Activated naive CD8-positive, alpha-beta T cell (primary cell): Measurements from ENCODE around the gene ZNF774.
A peak's percentile ranks its signal among the peaks of the same experiment; 100 is the strongest.
"Not testable (repeated sequence)": the region's sequence is repeated elsewhere in the genome, so short reads cannot be mapped to it uniquely, and the experiment has no call there.

Experiments
- H3K27ac Mint-ChIP-seq: one replicate; pipeline ENCODE4 v1.8.0; 2021; ENCODE audit warnings: mixed read lengths
- H3K27me3 Mint-ChIP-seq: one replicate; pipeline ENCODE4 v1.8.0; 2021; ENCODE audit warnings: mixed read lengths
- H3K36me3 Mint-ChIP-seq: one replicate; pipeline ENCODE4 v1.8.0; 2021; ENCODE audit warnings: mixed read lengths
- H3K4me1 Mint-ChIP-seq: one replicate; pipeline ENCODE4 v1.8.0; 2021; ENCODE audit warnings: low read depth, mixed read lengths
- H3K4me3 Mint-ChIP-seq: one replicate; pipeline ENCODE4 v1.8.0; 2021; ENCODE audit warnings: mild to moderate bottlenecking, mixed read lengths
- H3K9me3 Mint-ChIP-seq: one replicate; pipeline ENCODE4 v1.8.0; 2021; ENCODE audit warnings: low read depth, mixed read lengths

The ZNF774 gene

GRCh38 chr15:90352107-90352893 is at the start of gene ZNF774:
Gene ZNF774 (plus strand): TSS chr15:90352284. CDS start chr15:90354661, 2,377 bp downstream.
- peaks cover 4% of the 10 kb centered on the region for H3K4me1 Mint-ChIP-seq
- no peaks in the 10 kb centered on the region for H3K36me3 Mint-ChIP-seq
- H3K4me3 Mint-ChIP-seq, result peak within 1 kb of the TSS; percentile 92
- peak within 1 kb of the TSS; percentile 66 for H3K27ac Mint-ChIP-seq
- no peaks in the 10 kb centered on the region for H3K9me3 Mint-ChIP-seq
- no peaks in the 10 kb centered on the region for H3K27me3 Mint-ChIP-seq

- H3K9me3 Mint-ChIP-seq, H3K27me3 Mint-ChIP-seq, H3K4me3 Mint-ChIP-seq, H3K27ac Mint-ChIP-seq, H3K36me3 Mint-ChIP-seq: not testable (repeated sequence)
- H3K4me1 Mint-ChIP-seq, result peaks cover 29% of the 10 kb centered on the region
These were observed 46.7 kb upstream of the ZNF774 start for GRCh38 chr15:90305355-90305754.

- Mint-ChIP-seq H3K4me3 (peak overlapping the region; percentile 46), H3K27ac (peak overlapping the region; percentile 79), H3K36me3 (no peaks in the 10 kb centered on the region), H3K9me3 (no peaks in the 10 kb centered on the region), H3K4me1 (peaks cover 28% of the 10 kb centered on the region), H3K27me3 (peaks cover 2% of the 10 kb centered on the region)
These were observed 46.2 kb upstream of the ZNF774 start for GRCh38 chr15:90305932-90306331.

- H3K27ac Mint-ChIP-seq, result peak overlapping the region; percentile 79
- H3K9me3 Mint-ChIP-seq, result no peaks in the 10 kb centered on the region
- no peaks in the 10 kb centered on the region for H3K36me3 Mint-ChIP-seq
- peaks cover 27% of the 10 kb centered on the region for H3K4me1 Mint-ChIP-seq
- peaks cover 2% of the 10 kb centered on the region for H3K27me3 Mint-ChIP-seq
- peak overlapping the region; percentile 46 for H3K4me3 Mint-ChIP-seq
These were observed 45.5 kb upstream of the ZNF774 start for GRCh38 chr15:90306560-90306959.

- H3K36me3 Mint-ChIP-seq, result no peaks in the 10 kb centered on the region
- H3K27ac Mint-ChIP-seq, result no peak overlapping the region
- H3K4me1 Mint-ChIP-seq, result peaks cover 27% of the 10 kb centered on the region
- H3K27me3 Mint-ChIP-seq, result peaks cover 2% of the 10 kb centered on the region
- no peak overlapping the region for H3K4me3 Mint-ChIP-seq
- H3K9me3 Mint-ChIP-seq, result no peaks in the 10 kb centered on the region
These were observed 44.4 kb upstream of the ZNF774 start for GRCh38 chr15:90307661-90308060.

- no peaks in the 10 kb centered on the region for H3K27me3 Mint-ChIP-seq
- no peak overlapping the region for H3K4me3 Mint-ChIP-seq
- no peaks in the 10 kb centered on the region for H3K9me3 Mint-ChIP-seq
- no peaks in the 10 kb centered on the region for H3K36me3 Mint-ChIP-seq
- peaks cover 24% of the 10 kb centered on the region for H3K4me1 Mint-ChIP-seq
- H3K27ac Mint-ChIP-seq, result no peak overlapping the region
These were observed 43.1 kb upstream of the ZNF774 start for GRCh38 chr15:90309020-90309419.

- H3K9me3 Mint-ChIP-seq, result no peaks in the 10 kb centered on the region
These were observed 36.7 kb upstream of the ZNF774 start for GRCh38 chr15:90315278-90315982.

GRCh38 chr15:90316139-90316538 is 35.9 kb upstream of the ZNF774 start:
- peaks cover 4% of the 10 kb centered on the region for H3K4me1 Mint-ChIP-seq
- H3K27me3 Mint-ChIP-seq, result no peaks in the 10 kb centered on the region
- H3K4me3 Mint-ChIP-seq, result no peak overlapping the region
- H3K27ac Mint-ChIP-seq, result no peak overlapping the region
- no peaks in the 10 kb centered on the region for H3K36me3 Mint-ChIP-seq
- H3K9me3 Mint-ChIP-seq, result no peaks in the 10 kb centered on the region

More at GRCh38 chr15:90315278-90315982, 36.7 kb upstream of the ZNF774 start:
- Mint-ChIP-seq H3K27ac (no peak overlapping the region), H3K27me3 (no peaks in the 10 kb centered on the region), H3K36me3 (no peaks in the 10 kb centered on the region), H3K4me3 (no peak overlapping the region), H3K4me1 (peaks cover 4% of the 10 kb centered on the region)

- Mint-ChIP-seq H3K4me1 (peaks cover 4% of the 10 kb centered on the region), H3K9me3 (no peaks in the 10 kb centered on the region), H3K27me3 (no peaks in the 10 kb centered on the region), H3K27ac (no peak overlapping the region), H3K36me3 (no peaks in the 10 kb centered on the region), H3K4me3 (no peak overlapping the region)
These were observed 33.5 kb upstream of the ZNF774 start for GRCh38 chr15:90318591-90318990.

GRCh38 chr15:90320062-90320884 is 31.8 kb upstream of the ZNF774 start:
- no peak overlapping the region for H3K27ac Mint-ChIP-seq
- H3K36me3 Mint-ChIP-seq, result no peaks in the 10 kb centered on the region
- H3K4me3 Mint-ChIP-seq, result no peak overlapping the region
- H3K9me3 Mint-ChIP-seq, result no peaks in the 10 kb centered on the region
- H3K27me3 Mint-ChIP-seq, result no peaks in the 10 kb centered on the region
- H3K4me1 Mint-ChIP-seq, result peaks cover 4% of the 10 kb centered on the region

GRCh38 chr15:90320885-90321278 is 31.2 kb upstream of the ZNF774 start:
- Mint-ChIP-seq H3K9me3 (no peaks in the 10 kb centered on the region), H3K36me3 (no peaks in the 10 kb centered on the region), H3K4me3 (no peak overlapping the region), H3K27ac (no peak overlapping the region), H3K4me1 (peaks cover 4% of the 10 kb centered on the region), H3K27me3 (no peaks in the 10 kb centered on the region)

- no peak overlapping the region for H3K27ac Mint-ChIP-seq
- no peak overlapping the region for H3K4me3 Mint-ChIP-seq
- no peaks in the 10 kb centered on the region for H3K9me3 Mint-ChIP-seq
- peaks cover 4% of the 10 kb centered on the region for H3K4me1 Mint-ChIP-seq
- H3K27me3 Mint-ChIP-seq, result no peaks in the 10 kb centered on the region
- no peaks in the 10 kb centered on the region for H3K36me3 Mint-ChIP-seq
These were observed 29.5 kb upstream of the ZNF774 start for GRCh38 chr15:90322538-90322937.

- Mint-ChIP-seq H3K4me1 (no peaks in the 10 kb centered on the region), H3K36me3 (no peaks in the 10 kb centered on the region), H3K9me3 (no peaks in the 10 kb centered on the region), H3K27me3 (no peaks in the 10 kb centered on the region), H3K4me3 (no peak overlapping the region), H3K27ac (no peak overlapping the region)
These were observed 26.4 kb upstream of the ZNF774 start for GRCh38 chr15:90325726-90326125.

GRCh38 chr15:90326441-90326840 is 25.6 kb upstream of the ZNF774 start:
- Mint-ChIP-seq H3K27me3 (no peaks in the 10 kb centered on the region), H3K36me3 (no peaks in the 10 kb centered on the region), H3K9me3 (no peaks in the 10 kb centered on the region), H3K4me3 (no peak overlapping the region), H3K4me1 (no peaks in the 10 kb centered on the region), H3K27ac (no peak overlapping the region)

- Mint-ChIP-seq H3K4me3 (no peak overlapping the region), H3K4me1 (no peaks in the 10 kb centered on the region), H3K27ac (no peak overlapping the region), H3K27me3 (no peaks in the 10 kb centered on the region), H3K9me3 (no peaks in the 10 kb centered on the region), H3K36me3 (no peaks in the 10 kb centered on the region)
These were observed 24.8 kb upstream of the ZNF774 start for GRCh38 chr15:90327311-90327710.
